ENCODE measurements around the gene GRB7. TPM values are rescaled to one million over a fixed set of nuclear protein-coding genes. Genes with fewer than 3 reads are reported as not detected.
A peak's percentile ranks its signal among the peaks of the same experiment; 100 is the strongest.

GRB7 gene
- total RNA-seq, 2 donors from 2014 or later: 18.2 to 27.7 TPM

DNA sequence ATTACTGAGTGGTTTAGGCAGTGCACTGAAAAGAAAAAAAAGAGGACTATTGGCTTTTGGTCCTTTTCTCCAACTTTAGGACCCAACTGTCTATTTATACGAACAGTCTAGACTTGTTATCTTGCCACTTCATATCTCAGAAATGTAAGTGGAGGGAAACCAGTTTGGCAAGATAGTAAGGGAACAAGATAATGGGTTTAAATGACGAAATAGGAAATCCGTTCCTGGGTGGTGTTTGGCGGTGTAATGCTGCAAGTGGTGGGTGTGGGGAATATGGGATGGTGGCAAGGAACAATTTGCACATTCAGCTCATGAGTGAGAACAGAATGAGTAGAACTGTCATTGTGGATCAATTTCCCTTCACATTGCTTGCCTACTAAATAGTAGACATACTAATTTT, 44.7 kb downstream of the GRB7 start:
- intact Hi-C loops (cut with DNase I, micrococcal nuclease): no loop called here
- DNase-seq: no peak
- ATAC-seq: peak; percentile 57

DNA sequence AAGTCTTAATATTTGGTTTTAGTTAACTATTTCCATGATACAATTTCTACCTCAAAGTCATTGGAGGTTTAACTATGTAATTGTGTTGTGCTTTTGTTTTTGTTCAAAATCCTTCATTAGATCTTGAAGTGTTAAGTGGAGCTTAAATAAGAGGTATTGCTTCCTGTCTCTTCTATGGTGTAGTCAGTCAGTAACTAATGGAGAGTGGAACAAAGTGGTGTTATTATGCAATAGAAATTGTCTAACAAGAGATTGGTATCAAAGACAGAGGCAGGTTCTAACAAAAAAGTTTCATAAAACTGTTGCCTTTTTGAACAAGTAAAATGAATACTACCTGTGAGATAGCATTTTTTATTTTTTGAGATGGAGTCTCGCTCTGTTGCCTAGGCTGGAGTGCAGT, 45.2 kb downstream of the GRB7 start:
- intact Hi-C loops (cut with DNase I, micrococcal nuclease): no loop called here
- ATAC-seq (no peak), DNase-seq (no peak)

DNA sequence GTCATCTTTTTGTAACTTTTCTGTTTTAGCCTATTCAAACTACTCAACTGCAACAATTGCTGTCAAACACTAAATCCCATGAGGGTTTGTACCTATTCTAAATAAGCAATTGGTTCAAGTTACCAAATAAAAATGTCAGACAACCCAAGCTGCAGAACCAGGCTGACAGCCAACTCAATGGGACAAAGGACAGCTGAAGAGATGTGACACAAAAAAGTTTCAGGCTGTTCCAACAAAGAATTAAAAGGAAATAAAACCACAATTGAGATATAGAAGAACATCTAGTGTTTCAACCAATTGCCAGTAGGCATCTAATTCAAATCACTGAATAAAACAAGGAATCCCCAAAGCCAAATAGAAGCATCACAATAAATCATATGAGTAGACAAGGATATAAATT, 49.3 kb downstream of the GRB7 start:
- DNase-seq (no peak), ATAC-seq (no peak)
- intact Hi-C loops (cut with DNase I, micrococcal nuclease): no loop called here

DNA sequence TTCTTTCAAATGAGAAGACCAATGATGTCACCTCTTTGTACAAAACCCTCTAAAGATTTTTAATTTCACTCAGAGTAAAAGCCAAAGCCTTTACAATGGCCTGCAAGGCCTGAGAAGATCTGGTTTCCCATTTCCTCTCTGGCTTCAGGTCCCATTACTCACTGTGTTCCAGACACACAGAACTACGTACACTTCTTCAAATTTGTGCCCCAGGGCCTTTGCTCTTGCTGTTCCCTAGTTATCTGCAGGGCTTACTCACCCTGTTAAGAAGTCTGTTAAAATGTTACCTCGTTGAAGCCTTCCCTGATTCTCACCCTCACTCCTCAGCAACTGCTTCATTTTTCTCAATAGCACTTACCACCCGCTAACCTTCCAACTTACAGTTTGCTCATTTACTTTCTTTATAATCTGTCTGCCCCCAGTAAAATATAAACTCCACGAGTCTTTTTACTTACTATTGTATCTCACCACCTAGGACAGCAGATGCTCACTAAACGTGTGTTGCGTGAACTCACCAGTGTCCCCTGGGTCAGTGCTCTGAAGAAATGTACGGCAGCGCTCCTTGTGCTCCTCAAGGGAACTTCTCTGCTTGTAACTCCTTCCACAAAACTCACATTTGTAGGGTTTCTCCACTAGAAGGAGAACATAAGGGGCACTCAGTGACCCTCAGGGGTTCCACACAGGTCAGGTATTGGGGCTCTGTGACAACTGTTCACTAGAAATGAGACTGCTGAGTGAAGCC, 50.2 kb downstream of the GRB7 start:
- intact Hi-C loops (cut with DNase I, micrococcal nuclease): no loop called here
- DNase-seq (no peak), ATAC-seq (no peak)

DNA sequence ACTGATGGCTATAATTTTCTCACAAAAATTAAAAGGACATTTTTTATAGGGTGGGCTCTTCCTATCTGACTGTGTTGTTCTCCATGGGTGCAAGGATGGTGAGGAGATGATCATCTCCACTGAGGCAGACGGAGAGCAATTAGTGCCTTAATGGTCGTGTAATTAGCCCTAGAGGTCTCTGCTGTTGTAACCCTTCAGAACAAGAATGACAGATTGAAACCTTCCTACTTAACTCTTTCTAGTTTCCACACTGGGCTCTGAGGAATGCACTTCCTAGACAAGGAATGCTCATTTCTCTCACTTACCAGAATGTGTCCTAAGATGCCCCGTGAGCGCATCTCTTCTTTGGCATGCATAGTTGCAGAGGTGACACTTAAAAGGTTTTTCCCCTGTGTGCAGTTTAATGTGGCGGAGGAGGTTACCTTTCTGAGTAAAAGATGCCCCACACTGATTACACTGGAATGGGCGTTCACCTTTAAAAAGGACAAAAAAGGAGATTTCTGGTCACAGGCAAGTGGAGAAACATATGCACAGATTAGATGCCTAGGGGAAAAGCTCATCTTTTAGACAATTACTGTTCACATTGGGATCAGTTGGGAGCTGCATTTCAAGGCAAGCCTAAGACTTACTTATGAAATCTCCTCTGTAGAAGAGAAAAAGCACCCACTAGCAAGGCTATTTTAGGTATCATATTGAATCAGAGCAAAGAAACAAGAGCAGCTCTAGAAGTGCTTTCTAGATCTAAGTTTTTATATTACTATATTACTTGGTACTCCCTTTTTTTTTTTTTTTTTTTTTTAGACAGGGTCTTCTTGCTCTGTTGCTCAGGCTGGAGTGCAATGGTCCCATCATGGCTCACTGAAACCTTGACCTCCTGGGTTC, 53.6 kb downstream of the GRB7 start:
- intact Hi-C loops (cut with DNase I, micrococcal nuclease): no loop called here
- no peak for ATAC-seq
- no peak for DNase-seq

DNA sequence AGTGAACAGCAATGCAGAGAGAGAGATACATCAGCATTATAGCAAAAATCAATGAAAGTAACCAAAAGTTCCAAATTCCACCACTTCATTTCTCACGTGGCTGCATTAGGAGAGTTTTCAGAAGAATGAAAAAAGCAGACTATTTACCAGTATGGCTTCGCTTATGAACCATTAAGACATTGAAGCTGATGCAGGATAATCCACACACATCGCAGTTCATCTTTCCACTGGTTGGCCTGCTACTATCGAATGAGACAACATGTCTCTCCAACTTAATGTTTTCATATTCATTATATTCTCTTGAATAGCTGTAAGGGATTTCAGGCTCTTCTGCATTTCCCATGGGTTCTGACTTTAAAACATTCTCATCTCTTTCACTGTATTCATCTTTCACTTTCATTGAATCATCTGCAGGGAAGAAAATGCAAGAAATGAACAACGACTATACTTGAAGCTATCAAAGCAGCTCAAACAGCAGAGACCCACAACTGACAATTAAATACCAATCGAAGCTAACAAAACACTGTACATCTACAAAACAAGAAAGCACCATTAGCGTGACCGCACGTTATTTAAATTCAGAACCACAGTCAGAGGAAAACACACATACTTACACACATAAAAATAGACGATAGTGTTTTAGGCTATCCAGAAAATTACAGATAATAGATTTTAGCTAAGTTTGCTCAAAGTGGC, 54.9 kb downstream of the GRB7 start:
- intact Hi-C loops (cut with DNase I, micrococcal nuclease): no loop called here

DNA sequence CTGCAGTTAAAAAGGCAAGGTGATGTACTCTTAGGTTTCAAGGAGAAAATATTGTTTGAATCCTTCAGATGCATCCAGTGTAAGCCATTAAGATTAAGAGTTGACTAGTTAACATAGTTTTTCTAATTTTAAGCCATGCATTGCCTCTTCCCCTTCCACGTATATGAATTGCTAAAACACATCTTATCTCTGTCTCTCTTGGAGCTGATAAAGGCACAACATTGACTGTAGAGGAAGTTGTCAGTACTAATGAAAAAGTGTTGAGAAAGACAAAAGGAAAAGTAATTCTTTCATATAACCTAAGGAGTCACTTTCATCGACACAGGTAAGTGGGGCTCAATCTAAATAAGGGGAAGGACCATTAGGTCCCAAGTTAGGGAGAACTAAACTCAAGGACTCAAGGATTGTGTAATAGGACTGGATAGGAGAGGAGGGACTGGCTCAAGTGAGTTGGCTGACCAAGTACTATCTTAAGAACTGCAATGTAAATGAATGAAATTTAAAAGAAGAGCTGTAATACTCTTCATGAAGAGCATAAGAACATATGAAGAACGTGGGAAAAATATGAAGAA, 55.6 kb downstream of the GRB7 start:
- no peak for ATAC-seq
- DNase-seq: no peak
- intact Hi-C loops (cut with DNase I, micrococcal nuclease): no loop called here

More for the DNA sequence above, 54.9 kb downstream of the GRB7 start:
- DNase-seq: no peak
- no peak for ATAC-seq

DNA sequence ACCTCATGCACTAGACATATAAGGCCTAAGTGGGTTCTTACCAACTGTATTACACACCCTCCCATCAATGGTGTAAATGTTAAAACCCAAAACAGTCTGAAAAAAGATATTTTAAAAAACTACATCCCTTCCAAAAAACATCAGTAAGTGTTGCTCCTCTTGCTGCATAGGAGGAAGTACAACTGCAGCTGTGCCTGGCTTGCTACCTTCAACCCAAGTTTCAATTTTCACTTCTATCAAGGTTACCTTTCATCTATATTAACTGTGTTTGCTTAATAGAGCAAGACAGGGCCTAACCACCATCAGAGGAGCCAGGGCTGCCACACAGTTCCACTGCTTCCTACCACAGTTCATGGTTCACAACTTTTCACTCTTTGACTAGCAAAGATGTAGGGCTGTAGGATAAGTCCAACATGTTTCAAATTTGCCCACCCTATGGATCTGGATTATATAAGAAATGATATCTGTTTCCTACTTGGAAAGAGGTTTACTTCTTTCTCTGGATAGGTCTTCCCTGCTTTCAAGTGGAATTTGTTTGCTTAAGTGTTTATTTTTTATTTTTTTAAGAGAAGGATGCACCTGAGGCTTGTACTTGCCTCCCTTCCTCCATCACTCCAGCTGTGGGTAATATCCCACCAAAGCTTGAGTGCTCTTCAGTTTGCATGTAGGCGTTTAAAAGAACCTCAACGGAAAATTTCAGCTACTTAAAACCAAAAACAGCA, 56.7 kb downstream of the GRB7 start:
- intact Hi-C loops (cut with DNase I, micrococcal nuclease): no loop called here
- DNase-seq (no peak), ATAC-seq (peak; percentile 26)

Small RNA genes within 50 kb of the gene (microRNA-seq; reads per million reads assigned to microRNA genes)
- gene MIR4728: 1.4 to 1.6 reads per million in 2 donors

Other genes starting within 250 kb of the GRB7 start
- under 1 TPM in 1 of 2 donors, not detected in 1; 0.12 TPM for gene NEUROD2, start 130.0 kb upstream of the GRB7 start, total RNA-seq
- gene PPP1R1B, start 111.0 kb upstream of the GRB7 start, total RNA-seq: 100 to 1,000 TPM; 259 to 404 TPM
- gene STARD3, start 100.8 kb upstream of the GRB7 start, total RNA-seq: 10 to 100 TPM; 37.2 to 44.3 TPM
- under 1 TPM; 0.43 to 0.50 TPM for gene TCAP, start 72.6 kb upstream of the GRB7 start, total RNA-seq
- 1 to 10 TPM in 1 of 2 donors, under 1 TPM in 1; 0.73 to 1.0 TPM for gene PNMT, start 69.5 kb upstream of the GRB7 start, total RNA-seq
- gene PGAP3, start 49.9 kb upstream of the GRB7 start, total RNA-seq: 10 to 100 TPM; 46.1 to 56.1 TPM
- gene ERBB2, start 37.9 kb upstream of the GRB7 start, total RNA-seq: 100 to 1,000 TPM; 178 to 179 TPM
- gene MIEN1, start 7.4 kb upstream of the GRB7 start, total RNA-seq: 10 to 100 TPM; 66.5 to 85.6 TPM
- 1 to 10 TPM; 1.7 to 4.9 TPM for gene IKZF3, start 126.4 kb downstream of the GRB7 start, total RNA-seq
- gene ZPBP2, start 130.3 kb downstream of the GRB7 start, total RNA-seq: not detected
- 100 to 1,000 TPM in 1 of 2 donors, 10 to 100 TPM in 1; 91.4 to 116 TPM for gene GSDMB, start 180.7 kb downstream of the GRB7 start, total RNA-seq
- 10 to 100 TPM; 63.4 to 68.8 TPM for gene ORMDL3, start 189.7 kb downstream of the GRB7 start, total RNA-seq
- not detected for gene LRRC3C, start 189.8 kb downstream of the GRB7 start, total RNA-seq
- gene GSDMA, start 225.1 kb downstream of the GRB7 start, total RNA-seq: under 1 TPM in 1 of 2 donors, not detected in 1; 0.58 TPM
- 100 to 1,000 TPM in 1 of 2 donors, 10 to 100 TPM in 1; 97.5 to 109 TPM for gene PSMD3, start 242.9 kb downstream of the GRB7 start, total RNA-seq